ENCODE measurements around the gene TC2N. TPM values are rescaled to one million over a fixed set of nuclear protein-coding genes. Genes with fewer than 3 reads are reported as not detected.
"Not testable (repeated sequence)": the region's sequence is repeated elsewhere in the genome, so short reads cannot be mapped to it uniquely, and the experiment has no call there.

The TC2N gene
- total and polyA plus RNA-seq, 5 experiments from 2014 or later: 125 to 309 (median 167) TPM

DNA sequence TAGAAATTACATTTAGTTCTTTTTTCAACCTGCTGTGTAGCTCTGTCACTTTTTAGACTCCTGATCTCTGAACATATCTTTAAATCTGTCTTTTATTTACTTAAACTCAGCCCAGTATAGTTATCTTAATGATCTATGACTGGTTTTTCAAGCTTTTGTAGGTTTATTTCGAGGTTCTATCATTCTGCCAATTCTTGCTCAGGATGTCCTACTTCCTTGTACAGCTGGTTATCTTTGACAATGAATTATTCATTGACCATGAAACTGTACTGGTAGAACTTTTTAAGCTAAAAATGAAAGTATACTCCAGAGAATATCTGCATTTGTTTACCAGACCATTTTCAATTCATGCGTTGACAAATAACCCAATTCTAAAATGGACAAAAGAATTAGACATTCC, 37.8 kb downstream of the TC2N start:
- POLR2A ChIA-PET: interaction anchor here (0.9 to 1.6 kb wide), 4 partner anchors 27 to 66 kb away, joined by 3 to 6 read pairs (median 3); partner anchors contain the start of gene TC2N
- Mint-ChIP-seq H3K4me3 (peak overlapping the region in 1 of 10 donors; percentile 54), H3K9me3 (peaks cover 0 to 10% (median 3%) of the 10 kb centered on the region in 9 donors), H3K27ac (peak overlapping the region in 6 of 10 donors; percentile 1 to 74 (median 24)), H3K27me3 (no peaks in the 10 kb centered on the region), H3K36me3 (peaks cover 16 to 58% (median 31%) of the 10 kb centered on the region in 3 donors), H3K4me1 (peaks cover 33 to 66% (median 56%) of the 10 kb centered on the region in 4 donors)
- no peak for DNase-seq
- ATAC-seq: no peak

DNA sequence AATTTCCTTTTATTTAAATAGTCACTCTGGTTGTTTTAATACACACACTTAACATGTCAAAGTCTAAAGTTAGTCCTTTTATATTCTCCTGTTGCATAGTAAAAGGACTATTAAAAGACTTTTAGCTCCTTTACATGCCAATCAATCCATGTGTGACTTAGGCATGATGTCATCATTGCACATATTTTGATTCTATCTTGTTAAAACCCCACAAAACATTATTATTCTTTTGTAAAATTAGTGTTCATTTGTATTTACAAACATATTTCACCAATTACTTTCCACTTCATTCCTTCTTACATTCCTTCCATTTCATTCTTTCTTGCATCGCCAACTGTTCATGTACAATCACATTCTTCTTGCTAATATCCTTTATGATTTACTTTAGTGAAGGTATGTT, 39.6 kb downstream of the TC2N start:
- Mint-ChIP-seq H3K27me3 (no peaks in the 10 kb centered on the region), H3K36me3 (peaks cover 26 to 66% (median 35%) of the 10 kb centered on the region in 3 donors), H3K27ac (peak overlapping the region in 3 of 10 donors; percentile 2 to 43 (median 10)), H3K4me3 (no peak overlapping the region), H3K4me1 (peaks cover 28 to 64% (median 48%) of the 10 kb centered on the region in 4 donors), H3K9me3 (peaks cover under 1 to 10% (median 4%) of the 10 kb centered on the region in 9 donors)
- DNase-seq (no peak), ATAC-seq (no peak)
- POLR2A ChIA-PET: interaction anchor here (1.2 kb wide), 1 partner anchor 45 kb away, joined by 4 read pairs; no protein-coding TSS in a partner anchor

GRCh38 chr14:91817566-91818325, 49.6 kb downstream of the TC2N start:
- Mint-ChIP-seq H3K27me3 (no peaks in the 10 kb centered on the region), H3K36me3 (peaks cover 64 to 82% (median 68%) of the 10 kb centered on the region in 3 donors), H3K9me3 (peaks cover 0 to 59% (median 18%) of the 10 kb centered on the region in 9 donors), H3K4me3 (peak overlapping the region in 3 of 10 donors; percentile 2 to 29 (median 21)), H3K27ac (peak overlapping the region in 7 of 10 donors; percentile 2 to 52 (median 33)), H3K4me1 (peaks cover 28 to 58% (median 53%) of the 10 kb centered on the region in 4 donors)
- DNase-seq: no peak
- ATAC-seq: peak in 1 of 2 donors; percentile 25
- POLR2A ChIA-PET: no interaction called here

- peaks cover 59 to 87% (median 68%) of the 10 kb centered on the region in 3 donors for H3K36me3 Mint-ChIP-seq
- H3K4me1 Mint-ChIP-seq: peaks cover 34 to 54% (median 50%) of the 10 kb centered on the region in 4 donors
- ATAC-seq (no peak), DNase-seq (no peak)
- POLR2A ChIA-PET: no interaction called here
- peak overlapping the region in 2 of 10 donors; percentile 3 to 36 for H3K4me3 Mint-ChIP-seq
- H3K9me3 Mint-ChIP-seq: peaks cover 12 to 51% (median 22%) of the 10 kb centered on the region in 9 donors
- H3K27me3 Mint-ChIP-seq: no peaks in the 10 kb centered on the region
- peak overlapping the region; percentile 24 to 93 (median 64) for H3K27ac Mint-ChIP-seq
These were observed 53.0 kb downstream of the TC2N start for GRCh38 chr14:91814317-91814716.

DNA sequence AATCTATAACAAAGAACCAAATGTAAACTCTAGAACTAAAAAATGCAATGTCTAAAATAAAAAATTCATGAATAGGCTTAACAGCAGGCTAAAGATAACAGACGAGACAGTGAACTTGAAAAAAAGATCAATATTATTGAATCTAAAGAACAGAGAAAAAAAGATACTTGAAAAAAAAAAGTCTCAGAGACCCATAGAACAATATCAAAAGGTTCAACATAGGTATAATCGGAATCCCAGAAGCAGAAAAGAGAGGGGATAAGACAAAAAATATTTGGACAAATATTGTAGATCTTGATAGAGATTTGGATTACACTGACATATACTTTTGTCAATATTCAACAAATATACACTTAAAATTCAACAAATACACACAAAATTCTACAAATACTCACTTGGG, 56.6 kb downstream of the TC2N start:
- H3K9me3 Mint-ChIP-seq: peaks cover 16 to 48% (median 40%) of the 10 kb centered on the region in 9 donors
- no peaks in the 10 kb centered on the region for H3K27me3 Mint-ChIP-seq
- peak overlapping the region in 1 of 10 donors; percentile 63 for H3K27ac Mint-ChIP-seq
- no peak for DNase-seq
- H3K4me3 Mint-ChIP-seq: peak overlapping the region in 1 of 10 donors; percentile 32
- POLR2A ChIA-PET: interaction anchor here (0.6 kb wide), 1 partner anchor 14 kb away, joined by 3 read pairs; no protein-coding TSS in a partner anchor
- no peak for ATAC-seq
- peaks cover 21 to 30% (median 21%) of the 10 kb centered on the region in 4 donors for H3K4me1 Mint-ChIP-seq
- H3K36me3 Mint-ChIP-seq: peaks cover 63 to 92% (median 75%) of the 10 kb centered on the region in 3 donors

- Mint-ChIP-seq H3K4me1 (peaks cover 4 to 18% (median 9%) of the 10 kb centered on the region in 4 donors), H3K4me3 (no peak overlapping the region), H3K27ac (peak overlapping the region in 1 of 10 donors; percentile 34), H3K27me3 (no peaks in the 10 kb centered on the region), H3K36me3 (peaks cover 49 to 87% (median 61%) of the 10 kb centered on the region in 3 donors), H3K9me3 (peaks cover 16 to 50% (median 37%) of the 10 kb centered on the region in 9 donors)
- ATAC-seq (no peak), DNase-seq (no peak)
- POLR2A ChIA-PET: interaction anchor here (0.8 kb wide), 1 partner anchor 17 kb away, joined by 3 read pairs; no protein-coding TSS in a partner anchor
These were observed 60.6 kb downstream of the TC2N start for GRCh38 chr14:91806716-91807115.

DNA sequence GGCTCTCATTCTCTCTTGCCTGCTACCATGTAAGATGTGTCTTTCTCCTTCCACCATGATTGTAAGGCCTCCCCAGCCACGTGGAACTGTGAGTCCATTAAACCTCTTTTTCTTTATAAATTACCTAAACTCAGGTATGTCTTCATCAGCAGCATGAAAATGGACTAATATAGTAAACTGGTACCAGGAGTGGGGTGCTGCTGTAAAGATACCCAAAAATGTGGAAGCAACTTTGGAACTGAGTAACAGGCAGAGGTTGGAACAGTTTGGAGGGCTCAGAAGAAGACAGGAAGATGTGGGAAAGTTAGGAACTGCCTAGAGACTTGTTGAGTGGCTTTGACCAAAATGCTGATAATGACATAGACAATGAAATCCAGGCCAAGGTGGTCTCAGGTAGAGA, 61.2 kb downstream of the TC2N start:
- H3K4me3 Mint-ChIP-seq, POLR2A ChIA-PET, ATAC-seq, DNase-seq, H3K27me3 Mint-ChIP-seq: not testable (repeated sequence)
- peaks cover 4 to 18% (median 11%) of the 10 kb centered on the region in 4 donors for H3K4me1 Mint-ChIP-seq
- H3K36me3 Mint-ChIP-seq: peaks cover 49 to 86% (median 55%) of the 10 kb centered on the region in 3 donors
- peak overlapping the region in 1 of 10 donors; percentile 70 for H3K27ac Mint-ChIP-seq
- H3K9me3 Mint-ChIP-seq: peaks cover 16 to 49% (median 36%) of the 10 kb centered on the region in 9 donors

GRCh38 chr14:91805659-91806058, 61.7 kb downstream of the TC2N start:
- DNase-seq (no peak), ATAC-seq (no peak)
- POLR2A ChIA-PET: interaction anchor here (1.6 kb wide), 1 partner anchor 68 kb away, joined by 3 read pairs; no protein-coding TSS in a partner anchor
- no peak overlapping the region for H3K4me3 Mint-ChIP-seq
- peaks cover 4 to 18% (median 11%) of the 10 kb centered on the region in 4 donors for H3K4me1 Mint-ChIP-seq
- H3K36me3 Mint-ChIP-seq: peaks cover 45 to 82% (median 51%) of the 10 kb centered on the region in 3 donors
- peak overlapping the region in 1 of 10 donors; percentile 62 for H3K27ac Mint-ChIP-seq
- H3K9me3 Mint-ChIP-seq: peaks cover 12 to 45% (median 32%) of the 10 kb centered on the region in 9 donors
- no peaks in the 10 kb centered on the region for H3K27me3 Mint-ChIP-seq

- Mint-ChIP-seq H3K9me3 (peaks cover 0 to 8% (median 7%) of the 10 kb centered on the region in 9 donors), H3K27me3 (no peaks in the 10 kb centered on the region), H3K4me1 (peaks cover 6 to 18% (median 13%) of the 10 kb centered on the region in 4 donors), H3K4me3 (peak overlapping the region in 1 of 10 donors; percentile 37), H3K27ac (peak overlapping the region in 3 of 10 donors; percentile 23 to 52 (median 51)), H3K36me3 (peaks cover 7 to 63% (median 18%) of the 10 kb centered on the region in 3 donors)
- POLR2A ChIA-PET: interaction anchor here (0.6 to 1.9 kb wide), 2 partner anchors 35 to 778 kb away, joined by 3 to 5 read pairs; no protein-coding TSS in a partner anchor
- ATAC-seq (no peak), DNase-seq (no peak)
These were observed 66.0 kb downstream of the TC2N start for GRCh38 chr14:91801358-91801757.

- Mint-ChIP-seq H3K27me3 (no peaks in the 10 kb centered on the region), H3K36me3 (peaks cover 5 to 72% (median 32%) of the 10 kb centered on the region in 3 donors), H3K9me3 (peaks cover 0 to 1% (median 0%) of the 10 kb centered on the region in 9 donors), H3K4me1 (peaks cover 6 to 16% (median 12%) of the 10 kb centered on the region in 4 donors), H3K27ac (peak overlapping the region in 6 of 10 donors; percentile 37 to 82 (median 56)), H3K4me3 (no peak overlapping the region)
- no peak for ATAC-seq
- no peak for DNase-seq
- POLR2A ChIA-PET: interaction anchor here (1.2 kb wide), 1 partner anchor 76 kb away, joined by 3 read pairs; no protein-coding TSS in a partner anchor
These were observed 70.6 kb downstream of the TC2N start for GRCh38 chr14:91796617-91797347.

DNA sequence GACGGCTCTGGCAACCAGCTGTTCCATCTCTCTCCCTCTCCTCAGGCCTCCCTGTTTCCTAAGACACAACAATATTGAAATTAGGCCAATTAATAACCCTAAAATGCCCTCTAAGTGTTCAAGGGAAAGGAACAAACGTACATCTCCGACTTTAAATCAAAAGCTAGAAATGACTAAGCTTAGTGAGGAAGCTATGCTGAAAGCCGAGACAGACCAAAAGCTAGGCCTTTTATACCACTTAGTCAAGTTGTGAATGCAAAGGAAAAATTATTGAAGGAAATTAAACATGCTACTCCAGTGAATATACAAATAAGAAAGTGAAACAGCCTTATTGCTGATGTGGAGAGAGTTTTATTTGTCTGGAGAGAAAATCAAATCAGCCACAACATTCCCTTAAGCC, 73.6 kb downstream of the TC2N start:
- peaks cover 9 to 81% (median 44%) of the 10 kb centered on the region in 3 donors for H3K36me3 Mint-ChIP-seq
- peaks cover 0 to 1% (median 0%) of the 10 kb centered on the region in 9 donors for H3K9me3 Mint-ChIP-seq
- POLR2A ChIA-PET: no interaction called here
- H3K4me1 Mint-ChIP-seq: peaks cover 6 to 14% (median 11%) of the 10 kb centered on the region in 4 donors
- H3K4me3 Mint-ChIP-seq: no peak overlapping the region
- peak overlapping the region in 6 of 10 donors; percentile 13 to 77 (median 62) for H3K27ac Mint-ChIP-seq
- no peak for ATAC-seq
- no peaks in the 10 kb centered on the region for H3K27me3 Mint-ChIP-seq
- no peak for DNase-seq

- POLR2A ChIA-PET: interaction anchor here (0.7 to 1.2 kb wide), 2 partner anchors 70 to 73 kb away, joined by 3 read pairs; no protein-coding TSS in a partner anchor
- ATAC-seq (no peak), DNase-seq (no peak)
- H3K27ac Mint-ChIP-seq: peak overlapping the region in 6 of 10 donors; percentile 23 to 57 (median 42)
- no peaks in the 10 kb centered on the region for H3K9me3 Mint-ChIP-seq
- H3K4me3 Mint-ChIP-seq: no peak overlapping the region
- peaks cover 13 to 87% (median 37%) of the 10 kb centered on the region in 3 donors for H3K36me3 Mint-ChIP-seq
- no peaks in the 10 kb centered on the region for H3K27me3 Mint-ChIP-seq
- H3K4me1 Mint-ChIP-seq: peaks cover 0 to 6% (median 5%) of the 10 kb centered on the region in 4 donors
These were observed 81.1 kb downstream of the TC2N start for GRCh38 chr14:91786188-91786587.
